Hepatocyte (in vitro differentiated cells): ENCODE data around the gene RS1. TPM values are rescaled to one million over a fixed set of nuclear protein-coding genes. Genes with fewer than 3 reads are reported as not detected.

Experiments used
- DNase-seq: peaks from one replicate; pipeline ENCODE4 v3.0.0-alpha.2; 2016; ENCODE audit warnings: low spot score
- H2AFZ ChIP-seq: fragments of 200-600 bp; sonication (generic); 2 replicates; pipeline ENCODE4 v1.6.0; 2016; ENCODE audit warnings: antibody characterized with exemption, mild to moderate bottlenecking
- H3K27ac ChIP-seq: fragments of 200-600 bp; sonication (generic); 2 replicates; pipeline ENCODE4 v1.5.1; 2016; ENCODE audit warnings: mild to moderate bottlenecking
- H3K27me3 ChIP-seq: fragments of 200-600 bp; sonication (generic); 2 replicates; pipeline ENCODE4 v1.6.1; 2016
- H3K36me3 ChIP-seq: fragments of 200-600 bp; sonication (generic); replicated peaks from 2 replicates; pipeline ENCODE4 v1.5.1; 2016; ENCODE audit warnings: low read depth; ENCODE audit not compliant: insufficient read depth
- H3K4me1 ChIP-seq: fragments of 200-600 bp; sonication (generic); 2 replicates; pipeline ENCODE4 v1.5.1; 2016; ENCODE audit warnings: mild to moderate bottlenecking, moderate library complexity; ENCODE audit not compliant: insufficient read depth
- H3K4me2 ChIP-seq: fragments of 200-600 bp; sonication (generic); 2 replicates; pipeline ENCODE4 v1.6.0; 2016
- H3K4me3 ChIP-seq: fragments of 200-600 bp; sonication (generic); 2 replicates; pipeline ENCODE4 v1.5.1; 2016; ENCODE audit warnings: mild to moderate bottlenecking
- H3K79me2 ChIP-seq: fragments of 200-600 bp; sonication (generic); 2 replicates; pipeline ENCODE4 v1.6.0; 2017; ENCODE audit warnings: mild to moderate bottlenecking
- H3K9me2 ChIP-seq: fragments of 200-600 bp; sonication (generic); replicated peaks from 2 replicates; pipeline ENCODE4 v1.6.0; 2017; ENCODE audit warnings: mild to moderate bottlenecking; ENCODE audit not compliant: insufficient read depth
- H3K9me3 ChIP-seq: fragments of 200-600 bp; sonication (generic); 2 replicates; pipeline ENCODE4 v1.5.1; 2016; ENCODE audit warnings: low read depth, mild to moderate bottlenecking
- H4K20me1 ChIP-seq: fragments of 200-600 bp; sonication (generic); 2 replicates; pipeline ENCODE4 v1.6.0; 2016; ENCODE audit warnings: mild to moderate bottlenecking; ENCODE audit not compliant: insufficient read depth, poor library complexity, severe bottlenecking
- EZH2 ChIP-seq: fragments of 200-600 bp; sonication (generic); IDR thresholded peaks from 2 replicates; pipeline ENCODE4 v1.6.1; 2016; ENCODE audit warnings: antibody characterized with exemption, mild to moderate bottlenecking, borderline replicate concordance
- EZH2phosphoT487 ChIP-seq: fragments of 200-600 bp; sonication (generic); IDR thresholded peaks from one replicate; pipeline ENCODE4 v1.6.1; 2018; ENCODE audit warnings: antibody characterized with exemption, mild to moderate bottlenecking, low read depth, moderate library complexity; ENCODE audit not compliant: unreplicated experiment, severe bottlenecking
- WGBS: methylation state at CpG from one replicate; pipeline ENCODE4 v1.1.6; 2016; ENCODE audit warnings: low lambda C conversion rate; ENCODE audit errors: missing lambda C conversion rate; 5-methylcytosine and 5-hydroxymethylcytosine counted together
- polyA plus RNA-seq: library from polyadenylated mRNA; unstranded; fragments of >200 nt; fragmentation: Nextera tagmentation; extraction: Ambion mirVana; gene quantifications from 2 replicates; pipeline ENCODE4 v1.2.1, GENCODE V29; 2016
- total RNA-seq: library from RNA; depleted of rRNA; stranded (reverse); fragments of >200 nt; gene quantifications from 2 replicates; pipeline ENCODE4 v1.2.3, GENCODE V29; 2014
- TF ChIP-seq, protein P1 (sequence below): fragments of 200-600 bp; sonication (generic); IDR thresholded peaks from 2 replicates; pipeline ENCODE4 v1.5.1; 2016; ENCODE audit warnings: antibody characterized with exemption, mild to moderate bottlenecking; ENCODE audit not compliant: poor library complexity

RS1 gene
- total and polyA plus RNA-seq, 2 experiments from 2014 or later = 0.43 TPM; not detected in 1

DNA sequence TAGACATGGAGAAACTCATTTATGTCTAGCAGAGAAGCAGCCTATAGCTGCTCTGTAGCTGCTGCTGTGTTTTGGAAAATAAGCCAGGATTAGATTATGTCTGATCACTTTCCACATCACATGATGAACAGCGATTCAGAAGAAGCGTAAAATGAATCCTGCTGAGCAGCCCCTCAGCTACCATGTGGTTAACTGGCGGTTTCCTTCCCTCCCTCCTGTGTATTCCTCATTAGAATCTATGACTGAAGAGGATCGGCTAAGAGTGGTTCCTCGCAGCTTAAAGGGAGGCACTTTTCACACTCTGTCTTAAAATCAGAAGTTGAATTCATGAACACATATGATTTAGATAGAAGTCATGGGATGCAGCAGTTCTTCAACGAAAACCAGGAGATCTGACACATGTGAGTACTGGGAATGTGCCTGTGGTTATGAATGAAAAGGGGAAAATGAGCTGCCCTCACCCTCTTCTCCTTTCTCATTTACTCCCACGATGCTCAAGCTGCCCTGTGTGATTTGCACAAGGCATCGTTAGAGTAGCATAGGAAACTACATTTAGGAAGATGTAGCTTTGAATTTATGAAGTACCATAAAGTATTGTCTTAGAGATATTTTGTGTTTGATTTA lies 35.6 kb upstream of the RS1 start, which contains the start of gene PPEF1:
PPEF1 (plus strand) TSS at position 220 of the 624 bp plus-strand sequence; CDS start at position 356, 136 bp downstream.
- Histone ChIP-seq H3K27me3 (no peaks in the 10 kb centered on the region), H3K27ac (no peak within 1 kb of the TSS), H3K9me3 (no peaks in the 10 kb centered on the region), H3K4me2 (no peak within 1 kb of the TSS), H3K36me3 (no peaks in the 10 kb centered on the region), H3K4me1 (no peaks in the 10 kb centered on the region), H3K9me2 (no peaks in the 10 kb centered on the region), H4K20me1 (no peaks in the 10 kb centered on the region), H3K79me2 (no peaks in the 10 kb centered on the region), H3K4me3 (no peak within 1 kb of the TSS), H2AFZ (no peak within 1 kb of the TSS)
- 52% methylated on average over 8 of the region's 8 CpGs for WGBS
- TF ChIP-seq, protein P1, sequence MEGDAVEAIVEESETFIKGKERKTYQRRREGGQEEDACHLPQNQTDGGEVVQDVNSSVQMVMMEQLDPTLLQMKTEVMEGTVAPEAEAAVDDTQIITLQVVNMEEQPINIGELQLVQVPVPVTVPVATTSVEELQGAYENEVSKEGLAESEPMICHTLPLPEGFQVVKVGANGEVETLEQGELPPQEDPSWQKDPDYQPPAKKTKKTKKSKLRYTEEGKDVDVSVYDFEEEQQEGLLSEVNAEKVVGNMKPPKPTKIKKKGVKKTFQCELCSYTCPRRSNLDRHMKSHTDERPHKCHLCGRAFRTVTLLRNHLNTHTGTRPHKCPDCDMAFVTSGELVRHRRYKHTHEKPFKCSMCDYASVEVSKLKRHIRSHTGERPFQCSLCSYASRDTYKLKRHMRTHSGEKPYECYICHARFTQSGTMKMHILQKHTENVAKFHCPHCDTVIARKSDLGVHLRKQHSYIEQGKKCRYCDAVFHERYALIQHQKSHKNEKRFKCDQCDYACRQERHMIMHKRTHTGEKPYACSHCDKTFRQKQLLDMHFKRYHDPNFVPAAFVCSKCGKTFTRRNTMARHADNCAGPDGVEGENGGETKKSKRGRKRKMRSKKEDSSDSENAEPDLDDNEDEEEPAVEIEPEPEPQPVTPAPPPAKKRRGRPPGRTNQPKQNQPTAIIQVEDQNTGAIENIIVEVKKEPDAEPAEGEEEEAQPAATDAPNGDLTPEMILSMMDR = no peak
- TF ChIP-seq EZH2 (no peak), EZH2phosphoT487 (no peak)
- no peak for DNase-seq

- Histone ChIP-seq H3K4me1 (no peaks in the 10 kb centered on the region), H3K36me3 (no peaks in the 10 kb centered on the region), H3K79me2 (no peaks in the 10 kb centered on the region), H3K27ac (peak overlapping the region; percentile 76), H3K4me3 (no peak overlapping the region), H3K9me2 (no peaks in the 10 kb centered on the region), H3K9me3 (no peaks in the 10 kb centered on the region), H4K20me1 (no peaks in the 10 kb centered on the region), H3K27me3 (no peaks in the 10 kb centered on the region), H3K4me2 (no peak overlapping the region), H2AFZ (no peak overlapping the region)
- peak; percentile 38 for DNase-seq
- TF ChIP-seq, protein P1 = no peak
- no peak for TF ChIP-seq EZH2phosphoT487
- TF ChIP-seq EZH2 = no peak
- 54% methylated on average over 12 of the region's 12 CpGs for WGBS
Measured at GRCh38 chrX:18702362-18703195, 30.7 kb upstream of the RS1 start.

GRCh38 chrX:18701621-18702361 lies 29.9 kb upstream of the RS1 start:
- no peak for DNase-seq
- TF ChIP-seq EZH2phosphoT487 (no peak), EZH2 (no peak)
- TF ChIP-seq, protein P1 = no peak
- Histone ChIP-seq H3K4me3 (no peak overlapping the region), H3K4me2 (no peak overlapping the region), H3K9me2 (no peaks in the 10 kb centered on the region), H3K27ac (peak overlapping the region; percentile 76), H3K36me3 (no peaks in the 10 kb centered on the region), H4K20me1 (no peaks in the 10 kb centered on the region), H3K27me3 (no peaks in the 10 kb centered on the region), H3K9me3 (no peaks in the 10 kb centered on the region), H3K79me2 (no peaks in the 10 kb centered on the region), H2AFZ (no peak overlapping the region), H3K4me1 (no peaks in the 10 kb centered on the region)
- 75% methylated on average over 5 of the region's 5 CpGs for WGBS
